ENCODE data around the gene XYLT1. TPM values are rescaled to one million over a fixed set of nuclear protein-coding genes. Genes with fewer than 3 reads are reported as not detected.

XYLT1 gene
- total RNA-seq, 1 donor from 2014 or later = under 0.01 TPM

GRCh38 chr16:17203424-17203823 is 267.3 kb downstream of the XYLT1 start:
- H3K4me3 ChIP-seq (ENCODE audit: low read depth, low read length) = no peak overlapping the region
- FAIRE-seq (no peak), DNase-seq (ENCODE audit: low read depth) (no peak)
- no peaks in the 10 kb centered on the region for H3K36me3 ChIP-seq (ENCODE audit: control insufficient read depth, insufficient read depth, low read length)
- no peak for TF ChIP-seq CTCF (IDR thresholded peaks at IDR 0.05; ENCODE audit: insufficient read depth, low read length, severe bottlenecking)
- no peaks in the 10 kb centered on the region for H3K27me3 ChIP-seq (ENCODE audit: control insufficient read depth, insufficient read depth, low read length)

- no peak for TF ChIP-seq CTCF (IDR thresholded peaks at IDR 0.05; ENCODE audit: insufficient read depth, low read length, severe bottlenecking)
- FAIRE-seq = no peak
- H3K4me3 ChIP-seq (ENCODE audit: low read depth, low read length) = no peak overlapping the region
Measured at GRCh38 chr16:17199135-17199534, 271.6 kb downstream of the XYLT1 start.

GRCh38 chr16:17196526-17196925 is 274.2 kb downstream of the XYLT1 start:
- TF ChIP-seq CTCF (IDR thresholded peaks at IDR 0.05; ENCODE audit: insufficient read depth, low read length, severe bottlenecking) = no peak
- DNase-seq (ENCODE audit: low read depth) = no peak
- FAIRE-seq = no peak
- H3K27me3 ChIP-seq (ENCODE audit: control insufficient read depth, insufficient read depth, low read length) = no peaks in the 10 kb centered on the region
- no peaks in the 10 kb centered on the region for H3K36me3 ChIP-seq (ENCODE audit: control insufficient read depth, insufficient read depth, low read length)
- H3K4me3 ChIP-seq (ENCODE audit: low read depth, low read length) = no peak overlapping the region

More at GRCh38 chr16:17199135-17199534, 271.6 kb downstream of the XYLT1 start:
- Histone ChIP-seq H3K27me3 (ENCODE audit: control insufficient read depth, insufficient read depth, low read length) (no peaks in the 10 kb centered on the region), H3K36me3 (ENCODE audit: control insufficient read depth, insufficient read depth, low read length) (no peaks in the 10 kb centered on the region)
- DNase-seq (ENCODE audit: low read depth) = no peak

GRCh38 chr16:17194190-17194780 is 276.5 kb downstream of the XYLT1 start:
- DNase-seq (ENCODE audit: low read depth) (no peak), FAIRE-seq (no peak)
- Histone ChIP-seq H3K4me3 (ENCODE audit: low read depth, low read length) (no peak overlapping the region), H3K27me3 (ENCODE audit: control insufficient read depth, insufficient read depth, low read length) (no peaks in the 10 kb centered on the region), H3K36me3 (ENCODE audit: control insufficient read depth, insufficient read depth, low read length) (no peaks in the 10 kb centered on the region)
- no peak for TF ChIP-seq CTCF (IDR thresholded peaks at IDR 0.05; ENCODE audit: insufficient read depth, low read length, severe bottlenecking)

- TF ChIP-seq CTCF (IDR thresholded peaks at IDR 0.05; ENCODE audit: insufficient read depth, low read length, severe bottlenecking) = no peak
- no peak for FAIRE-seq
- no peak for DNase-seq (ENCODE audit: low read depth)
- no peak overlapping the region for H3K4me3 ChIP-seq (ENCODE audit: low read depth, low read length)
- H3K36me3 ChIP-seq (ENCODE audit: control insufficient read depth, insufficient read depth, low read length) = no peaks in the 10 kb centered on the region
- no peaks in the 10 kb centered on the region for H3K27me3 ChIP-seq (ENCODE audit: control insufficient read depth, insufficient read depth, low read length)
Measured at GRCh38 chr16:17193566-17194100, 277.1 kb downstream of the XYLT1 start.

GRCh38 chr16:17184026-17184425 is 286.7 kb downstream of the XYLT1 start:
- no peak for TF ChIP-seq CTCF (IDR thresholded peaks at IDR 0.05; ENCODE audit: insufficient read depth, low read length, severe bottlenecking)

More at GRCh38 chr16:17184026-17184425, 286.7 kb downstream of the XYLT1 start:
- FAIRE-seq = no peak
- Histone ChIP-seq H3K36me3 (ENCODE audit: control insufficient read depth, insufficient read depth, low read length) (no peaks in the 10 kb centered on the region), H3K27me3 (ENCODE audit: control insufficient read depth, insufficient read depth, low read length) (no peaks in the 10 kb centered on the region), H3K4me3 (ENCODE audit: low read depth, low read length) (no peak overlapping the region)
- no peak for DNase-seq (ENCODE audit: low read depth)

All from bronchial epithelial cell (primary cell).